NB4 (cell line): ENCODE results near the gene FAM53A.

Source experiments
- MYC ChIP-seq: IDR thresholded peaks from 2 replicates; pipeline ENCODE4 v1.6.1; 2011; ENCODE audit warnings: low read depth, low read length
- POLR2A ChIP-seq: IDR thresholded peaks from 2 replicates; pipeline ENCODE4 v1.6.1; 2011; ENCODE audit warnings: mild to moderate bottlenecking; ENCODE audit not compliant: insufficient read length; ENCODE audit errors: extremely low read depth
- TF ChIP-seq, protein P1 (sequence below): IDR thresholded peaks from one replicate; pipeline ENCODE4 v1.5.1; 2012; ENCODE audit warnings: low read depth, low read length
- TF ChIP-seq, protein P2 (sequence below): IDR thresholded peaks from 2 replicates; pipeline ENCODE4 v1.6.1; 2011; ENCODE audit warnings: low read depth, low read length

DNA sequence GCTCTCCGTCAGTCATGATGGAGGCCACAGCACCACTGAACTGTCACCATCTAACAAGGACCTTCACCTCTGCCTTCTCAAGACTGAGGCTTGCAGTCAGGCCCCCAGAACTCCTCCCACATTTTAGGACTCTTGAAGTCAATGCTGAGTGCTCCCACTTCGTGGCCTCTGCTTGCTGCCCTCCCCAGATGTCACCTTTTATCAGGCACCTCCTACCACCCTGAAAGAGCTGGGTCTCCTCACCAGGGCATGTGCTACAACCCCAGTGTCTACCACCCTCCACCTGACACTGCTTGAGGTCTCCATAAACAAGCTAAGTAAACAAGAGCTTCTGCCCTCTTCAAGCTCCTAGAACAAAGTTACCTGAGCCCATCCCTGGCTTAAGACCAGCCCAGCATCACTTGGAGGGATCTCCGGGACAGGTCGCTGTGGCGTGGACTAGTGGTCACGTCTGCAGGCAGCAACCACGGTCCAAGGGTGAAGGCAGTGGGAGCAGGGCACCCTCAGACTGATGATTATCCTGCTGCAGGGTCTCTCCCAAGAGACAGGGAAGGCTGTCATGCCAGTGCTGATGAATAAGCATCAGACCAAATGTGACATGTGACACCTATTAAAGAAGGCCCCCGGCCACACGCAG lies 7.7 kb upstream of the FAM53A start:
- TF ChIP-seq, protein P1, sequence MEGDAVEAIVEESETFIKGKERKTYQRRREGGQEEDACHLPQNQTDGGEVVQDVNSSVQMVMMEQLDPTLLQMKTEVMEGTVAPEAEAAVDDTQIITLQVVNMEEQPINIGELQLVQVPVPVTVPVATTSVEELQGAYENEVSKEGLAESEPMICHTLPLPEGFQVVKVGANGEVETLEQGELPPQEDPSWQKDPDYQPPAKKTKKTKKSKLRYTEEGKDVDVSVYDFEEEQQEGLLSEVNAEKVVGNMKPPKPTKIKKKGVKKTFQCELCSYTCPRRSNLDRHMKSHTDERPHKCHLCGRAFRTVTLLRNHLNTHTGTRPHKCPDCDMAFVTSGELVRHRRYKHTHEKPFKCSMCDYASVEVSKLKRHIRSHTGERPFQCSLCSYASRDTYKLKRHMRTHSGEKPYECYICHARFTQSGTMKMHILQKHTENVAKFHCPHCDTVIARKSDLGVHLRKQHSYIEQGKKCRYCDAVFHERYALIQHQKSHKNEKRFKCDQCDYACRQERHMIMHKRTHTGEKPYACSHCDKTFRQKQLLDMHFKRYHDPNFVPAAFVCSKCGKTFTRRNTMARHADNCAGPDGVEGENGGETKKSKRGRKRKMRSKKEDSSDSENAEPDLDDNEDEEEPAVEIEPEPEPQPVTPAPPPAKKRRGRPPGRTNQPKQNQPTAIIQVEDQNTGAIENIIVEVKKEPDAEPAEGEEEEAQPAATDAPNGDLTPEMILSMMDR = no peak
- TF ChIP-seq POLR2A (no peak), MYC (no peak)
- TF ChIP-seq, protein P2, sequence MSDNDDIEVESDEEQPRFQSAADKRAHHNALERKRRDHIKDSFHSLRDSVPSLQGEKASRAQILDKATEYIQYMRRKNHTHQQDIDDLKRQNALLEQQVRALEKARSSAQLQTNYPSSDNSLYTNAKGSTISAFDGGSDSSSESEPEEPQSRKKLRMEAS = no peak
